HEK293 (cell line): ENCODE data around the gene HNRNPH1.

Experiments
- FEZF1 ChIP-seq: fragments of 450-650 bp; formaldehyde crosslinking; IDR thresholded peaks from 2 replicates; pipeline ENCODE4 v1.5.1; 2016; ENCODE audit warnings: missing biosample characterization, missing genetic modification characterization
- GFI1B ChIP-seq: fragments of 450-650 bp; formaldehyde crosslinking; IDR thresholded peaks from 2 replicates; pipeline ENCODE4 v1.5.1; 2016; ENCODE audit warnings: missing biosample characterization, missing genetic modification characterization
- GLIS2 ChIP-seq: fragments of 450-650 bp; formaldehyde crosslinking; IDR thresholded peaks from 2 replicates; pipeline ENCODE4 v1.5.1; 2016; ENCODE audit warnings: missing biosample characterization, missing genetic modification characterization
- HOXD13 ChIP-seq: sonication (generic); formaldehyde crosslinking; IDR thresholded peaks from 2 replicates; pipeline ENCODE4 v1.8.0; 2022; ENCODE audit warnings: missing genetic modification reagents, borderline replicate concordance
- KLF10 ChIP-seq: fragments of 450-650 bp; IDR thresholded peaks from 2 replicates; pipeline ENCODE4 v1.5.1; 2018; ENCODE audit warnings: missing biosample characterization, mild to moderate bottlenecking, missing genetic modification characterization
- KLF7 ChIP-seq: fragments of 450-650 bp; formaldehyde crosslinking; IDR thresholded peaks from 2 replicates; pipeline ENCODE4 v1.5.1; 2016; ENCODE audit warnings: missing biosample characterization, missing genetic modification characterization, borderline replicate concordance
- KLF8 ChIP-seq: fragments of 450-650 bp; formaldehyde crosslinking; IDR thresholded peaks from 2 replicates; pipeline ENCODE4 v1.5.1; 2016; ENCODE audit warnings: missing biosample characterization, missing genetic modification characterization
- MZF1 ChIP-seq: fragments of 450-650 bp; formaldehyde crosslinking; IDR thresholded peaks from 2 replicates; pipeline ENCODE4 v1.5.1; 2017; ENCODE audit warnings: missing biosample characterization, missing genetic modification characterization, borderline replicate concordance
- RBAK ChIP-seq: fragments of 450-650 bp; formaldehyde crosslinking; IDR thresholded peaks from 2 replicates; pipeline ENCODE4 v1.5.1; 2016; ENCODE audit warnings: missing biosample characterization, missing genetic modification characterization
- SETDB1 ChIP-seq: IDR thresholded peaks from one replicate; pipeline ENCODE4 v1.6.1; 2017; ENCODE audit warnings: mild to moderate bottlenecking, low read length, moderate library complexity, mixed read lengths; ENCODE audit not compliant: insufficient read length
- SP2 ChIP-seq: fragments of 450-650 bp; formaldehyde crosslinking; IDR thresholded peaks from 2 replicates; pipeline ENCODE4 v1.5.1; 2016; ENCODE audit warnings: missing biosample characterization, missing genetic modification characterization
- TRIM28 ChIP-seq: IDR thresholded peaks from 2 replicates; pipeline ENCODE4 v1.6.1; 2011; ENCODE audit warnings: low read length, control low read depth, borderline replicate concordance
- YY2 ChIP-seq: fragments of 450-650 bp; formaldehyde crosslinking; IDR thresholded peaks from 2 replicates; pipeline ENCODE4 v1.5.1; 2016; ENCODE audit warnings: missing biosample characterization, missing genetic modification characterization
- ZBTB17 ChIP-seq: fragments of 450-650 bp; formaldehyde crosslinking; IDR thresholded peaks from 2 replicates; pipeline ENCODE4 v1.5.1; 2016; ENCODE audit warnings: missing biosample characterization, missing genetic modification characterization
- ZFP37 ChIP-seq: fragments of 450-650 bp; formaldehyde crosslinking; IDR thresholded peaks from 2 replicates; pipeline ENCODE4 v1.5.1; 2016; ENCODE audit warnings: missing biosample characterization, missing genetic modification characterization
- ZNF114 ChIP-seq: fragments of 450-650 bp; formaldehyde crosslinking; IDR thresholded peaks from 2 replicates; pipeline ENCODE4 v1.5.0; 2017; ENCODE audit warnings: missing biosample characterization, missing genetic modification characterization
- ZNF221 ChIP-seq: fragments of 450-650 bp; formaldehyde crosslinking; IDR thresholded peaks from 2 replicates; pipeline ENCODE4 v1.5.1; 2017; ENCODE audit warnings: missing biosample characterization, missing genetic modification characterization, borderline replicate concordance
- ZNF24 ChIP-seq: fragments of 450-650 bp; formaldehyde crosslinking; IDR thresholded peaks from 2 replicates; pipeline ENCODE4 v1.5.1; 2016; ENCODE audit warnings: missing biosample characterization, missing genetic modification characterization
- ZNF248 ChIP-seq: fragments of 450-650 bp; formaldehyde crosslinking; IDR thresholded peaks from 2 replicates; pipeline ENCODE4 v1.5.1; 2017; ENCODE audit warnings: missing biosample characterization, missing genetic modification characterization
- ZNF266 ChIP-seq: fragments of 450-650 bp; formaldehyde crosslinking; IDR thresholded peaks from 2 replicates; pipeline ENCODE4 v1.5.1; 2016; ENCODE audit warnings: missing biosample characterization, missing genetic modification characterization, low read depth
- ZNF292 ChIP-seq: fragments of 450-650 bp; formaldehyde crosslinking; IDR thresholded peaks from 2 replicates; pipeline ENCODE4 v1.5.1; 2016; ENCODE audit warnings: low read depth, missing biosample characterization, missing genetic modification characterization, borderline replicate concordance
- ZNF335 ChIP-seq: fragments of 450-650 bp; formaldehyde crosslinking; conservative IDR thresholded peaks from 2 replicates; pipeline ENCODE4 v1.5.1; 2016; ENCODE audit warnings: missing biosample characterization, missing genetic modification characterization
- ZNF341 ChIP-seq: fragments of 450-650 bp; formaldehyde crosslinking; IDR thresholded peaks from 2 replicates; pipeline ENCODE4; 2016; ENCODE audit warnings: low read depth, missing biosample characterization, missing genetic modification characterization
- ZNF350 ChIP-seq: fragments of 450-650 bp; formaldehyde crosslinking; IDR thresholded peaks from 2 replicates; pipeline ENCODE4 v1.5.0; 2017; ENCODE audit warnings: missing biosample characterization, mild to moderate bottlenecking, missing genetic modification characterization
- ZNF416 ChIP-seq: fragments of 450-650 bp; formaldehyde crosslinking; IDR thresholded peaks from 2 replicates; pipeline ENCODE4 v1.5.1; 2016; ENCODE audit warnings: missing biosample characterization, missing genetic modification characterization
- ZNF510 ChIP-seq: fragments of 450-650 bp; formaldehyde crosslinking; IDR thresholded peaks from 2 replicates; pipeline ENCODE4 v1.5.1; 2018; ENCODE audit warnings: mild to moderate bottlenecking, missing genetic modification characterization, missing biosample characterization; ENCODE audit not compliant: insufficient replicate concordance
- ZNF555 ChIP-seq: fragments of 450-650 bp; formaldehyde crosslinking; conservative IDR thresholded peaks from 2 replicates; pipeline ENCODE4 v1.5.1; 2017; ENCODE audit warnings: missing biosample characterization, mild to moderate bottlenecking, missing genetic modification characterization, inconsistent platforms
- ZNF585B ChIP-seq: fragments of 450-650 bp; formaldehyde crosslinking; IDR thresholded peaks from 2 replicates; pipeline ENCODE4 v1.5.1; 2016; ENCODE audit warnings: missing biosample characterization, missing genetic modification characterization
- ZNF596 ChIP-seq: fragments of 450-650 bp; IDR thresholded peaks from 2 replicates; pipeline ENCODE4 v1.5.0; 2018; ENCODE audit warnings: missing biosample characterization, mild to moderate bottlenecking, missing genetic modification characterization, moderate library complexity
- ZNF624 ChIP-seq: fragments of 450-650 bp; formaldehyde crosslinking; IDR thresholded peaks from 2 replicates; pipeline ENCODE4 v1.5.1; 2017; ENCODE audit warnings: missing biosample characterization, missing genetic modification characterization
- ZNF677 ChIP-seq: fragments of 450-650 bp; IDR thresholded peaks from 2 replicates; pipeline ENCODE4 v1.5.0; 2018; ENCODE audit warnings: missing biosample characterization, mild to moderate bottlenecking, missing genetic modification characterization, moderate library complexity
- ZNF776 ChIP-seq: fragments of 450-650 bp; formaldehyde crosslinking; IDR thresholded peaks from 2 replicates; pipeline ENCODE4 v1.5.0; 2017; ENCODE audit warnings: missing biosample characterization, missing genetic modification characterization, borderline replicate concordance
- ZNF837 ChIP-seq: fragments of 450-650 bp; formaldehyde crosslinking; IDR thresholded peaks from 2 replicates; pipeline ENCODE4 v1.5.1; 2016; ENCODE audit warnings: missing biosample characterization, missing genetic modification characterization
- TF ChIP-seq, protein P1 (sequence below): fragments of 450-650 bp; formaldehyde crosslinking; IDR thresholded peaks from 2 replicates; pipeline ENCODE4 v1.5.1; 2016; ENCODE audit warnings: missing biosample characterization, missing genetic modification characterization
- TF ChIP-seq, protein P2 (sequence below): IDR thresholded peaks from 2 replicates; pipeline ENCODE4 v1.6.1; 2011; ENCODE audit warnings: mild to moderate bottlenecking, low read depth, low read length, borderline replicate concordance
- TF ChIP-seq, protein P3 (sequence below): fragments of 450-650 bp; formaldehyde crosslinking; IDR thresholded peaks from 2 replicates; pipeline ENCODE4 v1.5.1; 2017; ENCODE audit warnings: missing biosample characterization, missing genetic modification characterization
- TF ChIP-seq, protein P4 (sequence below): fragments of 450-650 bp; formaldehyde crosslinking; IDR thresholded peaks from 2 replicates; pipeline ENCODE4 v1.5.1; 2016; ENCODE audit warnings: missing biosample characterization, missing genetic modification characterization

Gene HNRNPH1

DNA sequence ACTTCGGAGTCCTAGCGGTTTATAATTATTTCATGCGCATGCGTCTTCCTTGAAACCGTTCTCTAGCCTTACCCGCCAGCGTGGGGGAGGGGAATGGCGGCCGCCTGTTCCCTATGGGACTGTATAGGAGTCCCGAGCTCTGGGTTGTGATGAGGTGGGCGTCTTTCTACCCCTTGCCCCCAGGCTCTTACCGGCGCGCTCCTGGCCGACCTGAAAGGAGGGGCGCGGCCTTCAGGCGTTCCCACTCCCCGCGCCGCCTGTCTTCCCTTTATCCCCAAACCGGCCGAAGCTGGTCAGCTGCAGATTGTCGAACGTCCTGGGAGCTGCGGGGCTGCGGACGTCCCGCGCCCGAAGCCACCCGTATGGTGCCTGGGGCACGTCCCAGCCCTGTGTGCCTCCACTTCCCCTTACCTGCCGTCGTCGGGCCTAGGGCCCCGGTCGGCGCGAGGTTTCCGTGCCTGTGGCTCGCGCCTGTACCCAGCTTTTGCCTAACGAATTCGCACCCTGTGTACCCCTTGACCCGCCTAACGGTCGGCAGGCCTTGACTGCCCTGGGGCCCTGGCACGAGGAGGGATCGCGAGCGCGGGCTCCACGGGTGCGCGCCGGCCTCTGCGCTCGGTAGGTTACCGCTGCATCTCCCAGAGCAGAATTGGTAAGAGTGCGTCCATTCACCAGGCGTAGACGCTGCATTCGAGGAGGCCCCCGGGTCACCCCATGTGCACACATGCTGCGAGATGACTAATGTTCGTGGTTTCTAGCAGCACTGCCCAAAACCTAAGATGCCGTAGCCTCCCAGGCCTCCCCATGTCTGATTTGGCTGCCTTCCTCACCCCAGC is 653 bp upstream of the HNRNPH1 start (continued):
- peak; percentile 89 for TF ChIP-seq YY2 (tag by site-specific recombination)
- TF ChIP-seq MZF1 (tag by site-specific recombination) = no peak
- TF ChIP-seq, protein P1, sequence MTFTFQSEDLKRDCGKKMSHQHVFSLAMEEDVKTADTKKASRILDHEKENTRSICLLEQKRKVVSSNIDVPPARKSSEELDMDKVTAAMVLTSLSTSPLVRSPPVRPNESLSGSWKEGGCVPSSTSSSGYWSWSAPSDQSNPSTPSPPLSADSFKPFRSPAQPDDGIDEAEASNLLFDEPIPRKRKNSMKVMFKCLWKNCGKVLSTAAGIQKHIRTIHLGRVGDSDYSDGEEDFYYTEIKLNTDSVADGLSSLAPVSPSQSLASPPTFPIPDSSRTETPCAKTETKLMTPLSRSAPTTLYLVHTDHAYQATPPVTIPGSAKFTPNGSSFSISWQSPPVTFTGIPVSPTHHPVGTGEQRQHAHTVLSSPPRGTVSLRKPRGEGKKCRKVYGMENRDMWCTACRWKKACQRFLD = no peak
- no peak for TF ChIP-seq SETDB1
- TF ChIP-seq ZNF624 = no peak
- TF ChIP-seq ZNF248 (tag by site-specific recombination) = no peak
- TF ChIP-seq ZNF335 (tag by site-specific recombination) = peak; percentile 98
- TF ChIP-seq KLF10 (tag by site-specific recombination) = peak; percentile 10; the same call in 1 of the 2 replicates
- TF ChIP-seq ZNF341 (tag by site-specific recombination) = peak; percentile 9
- no peak for TF ChIP-seq HOXD13 (CRISPR knock-in tag)
- TF ChIP-seq ZNF677 (tag by site-specific recombination) = no peak
- no peak for TF ChIP-seq ZNF416 (tag by site-specific recombination)
- no peak for TF ChIP-seq ZNF114 (tag by site-specific recombination)
- TF ChIP-seq TRIM28 = no peak
- TF ChIP-seq ZNF837 (tag by site-specific recombination) = no peak
- TF ChIP-seq ZBTB17 = peak; percentile 85
- no peak for TF ChIP-seq ZNF510 (tag by site-specific recombination)
- TF ChIP-seq ZNF292 (tag by site-specific recombination) = no peak
- TF ChIP-seq, protein P2, sequence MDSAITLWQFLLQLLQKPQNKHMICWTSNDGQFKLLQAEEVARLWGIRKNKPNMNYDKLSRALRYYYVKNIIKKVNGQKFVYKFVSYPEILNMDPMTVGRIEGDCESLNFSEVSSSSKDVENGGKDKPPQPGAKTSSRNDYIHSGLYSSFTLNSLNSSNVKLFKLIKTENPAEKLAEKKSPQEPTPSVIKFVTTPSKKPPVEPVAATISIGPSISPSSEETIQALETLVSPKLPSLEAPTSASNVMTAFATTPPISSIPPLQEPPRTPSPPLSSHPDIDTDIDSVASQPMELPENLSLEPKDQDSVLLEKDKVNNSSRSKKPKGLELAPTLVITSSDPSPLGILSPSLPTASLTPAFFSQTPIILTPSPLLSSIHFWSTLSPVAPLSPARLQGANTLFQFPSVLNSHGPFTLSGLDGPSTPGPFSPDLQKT = no peak
- TF ChIP-seq KLF7 (tag by site-specific recombination) = peak; percentile 32; the same call in 1 of the 2 replicates
- no peak; the same call in 1 of the 2 replicates for TF ChIP-seq ZNF596
- TF ChIP-seq, protein P3, sequence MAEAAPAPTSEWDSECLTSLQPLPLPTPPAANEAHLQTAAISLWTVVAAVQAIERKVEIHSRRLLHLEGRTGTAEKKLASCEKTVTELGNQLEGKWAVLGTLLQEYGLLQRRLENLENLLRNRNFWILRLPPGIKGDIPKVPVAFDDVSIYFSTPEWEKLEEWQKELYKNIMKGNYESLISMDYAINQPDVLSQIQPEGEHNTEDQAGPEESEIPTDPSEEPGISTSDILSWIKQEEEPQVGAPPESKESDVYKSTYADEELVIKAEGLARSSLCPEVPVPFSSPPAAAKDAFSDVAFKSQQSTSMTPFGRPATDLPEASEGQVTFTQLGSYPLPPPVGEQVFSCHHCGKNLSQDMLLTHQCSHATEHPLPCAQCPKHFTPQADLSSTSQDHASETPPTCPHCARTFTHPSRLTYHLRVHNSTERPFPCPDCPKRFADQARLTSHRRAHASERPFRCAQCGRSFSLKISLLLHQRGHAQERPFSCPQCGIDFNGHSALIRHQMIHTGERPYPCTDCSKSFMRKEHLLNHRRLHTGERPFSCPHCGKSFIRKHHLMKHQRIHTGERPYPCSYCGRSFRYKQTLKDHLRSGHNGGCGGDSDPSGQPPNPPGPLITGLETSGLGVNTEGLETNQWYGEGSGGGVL = no peak
- TF ChIP-seq ZFP37 (tag by site-specific recombination) = peak; percentile 83
- TF ChIP-seq, protein P4, sequence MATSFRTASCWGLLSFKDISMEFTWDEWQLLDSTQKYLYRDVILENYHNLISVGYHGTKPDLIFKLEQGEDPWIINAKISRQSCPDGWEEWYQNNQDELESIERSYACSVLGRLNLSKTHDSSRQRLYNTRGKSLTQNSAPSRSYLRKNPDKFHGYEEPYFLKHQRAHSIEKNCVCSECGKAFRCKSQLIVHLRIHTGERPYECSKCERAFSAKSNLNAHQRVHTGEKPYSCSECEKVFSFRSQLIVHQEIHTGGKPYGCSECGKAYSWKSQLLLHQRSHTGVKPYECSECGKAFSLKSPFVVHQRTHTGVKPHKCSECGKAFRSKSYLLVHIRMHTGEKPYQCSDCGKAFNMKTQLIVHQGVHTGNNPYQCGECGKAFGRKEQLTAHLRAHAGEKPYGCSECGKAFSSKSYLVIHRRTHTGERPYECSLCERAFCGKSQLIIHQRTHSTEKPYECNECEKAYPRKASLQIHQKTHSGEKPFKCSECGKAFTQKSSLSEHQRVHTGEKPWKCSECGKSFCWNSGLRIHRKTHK (tag by site-specific recombination) = no peak
- TF ChIP-seq RBAK (tag by site-specific recombination) = no peak
- TF ChIP-seq GFI1B (tag by site-specific recombination) = no peak
- TF ChIP-seq KLF8 (tag by site-specific recombination) = peak; percentile 49
- TF ChIP-seq ZNF350 = no peak
- TF ChIP-seq FEZF1 (tag by site-specific recombination) = no peak
- no peak for TF ChIP-seq ZNF221
- TF ChIP-seq SP2 (tag by site-specific recombination) = no peak
- TF ChIP-seq GLIS2 = peak; percentile 70
- TF ChIP-seq ZNF585B (tag by site-specific recombination) = no peak
- TF ChIP-seq ZNF266 (tag by site-specific recombination) = no peak
- TF ChIP-seq ZNF24 (tag by site-specific recombination) = no peak
- no peak for TF ChIP-seq ZNF555 (tag by site-specific recombination)
- TF ChIP-seq ZNF776 = no peak
